ENCODE data around the gene MOCS2. TPM values are rescaled to one million over a fixed set of nuclear protein-coding genes. Genes with fewer than 3 reads are reported as not detected.

MOCS2 gene
- total and polyA plus RNA-seq, 2 of the 8 experiments (the other 6 are each of a cell fraction or from before 2014, with no cell fraction given): 6.7 to 16.1 TPM

GRCh38 chr5:53071738-53072137 lies 37.8 kb downstream of the MOCS2 start (continued):
- TF ChIP-seq SIX5 (IDR thresholded peaks at IDR 0.05; ENCODE audit: low read depth, low read length): no peak
- no peak for TF ChIP-seq POLR2A (IDR thresholded peaks at IDR 0.05; ENCODE audit: control extremely low read depth in 1 of 2, low read depth in 2 of 2, low read length in 2 of 2)
- no peak for TF ChIP-seq CREB1 (IDR thresholded peaks at IDR 0.05)
